Activated T-helper 17 cell treated with anti-CD3 and anti-CD28 coated beads, Interleukin-2, amount 50 U/mL, for 72 hours (primary cell): ENCODE data around the gene DHRS11. TPM values are rescaled to one million over a fixed set of nuclear protein-coding genes. Genes with fewer than 3 reads are reported as not detected.
"Not testable (repeated sequence)": the region's sequence is repeated elsewhere in the genome, so short reads cannot be mapped to it uniquely, and the experiment has no call there.

Experiments
- ATAC-seq: fragments of 150-1000 bp; cut with Tn5 transposase; replicated peaks from 2 replicates; pipeline ENCODE4 v1.10.0; 2021; ENCODE audit warnings: mild to moderate bottlenecking, moderate library complexity
- H3K27ac Mint-ChIP-seq: one replicate; pipeline ENCODE4 v1.8.0; 2022; ENCODE audit warnings: mixed read lengths
- H3K27me3 Mint-ChIP-seq: one replicate; pipeline ENCODE4 v1.8.0; 2022; ENCODE audit warnings: mixed read lengths
- H3K36me3 Mint-ChIP-seq: one replicate; pipeline ENCODE4 v1.8.0; 2022; ENCODE audit warnings: low read depth, mild to moderate bottlenecking, mixed read lengths
- H3K4me1 Mint-ChIP-seq: one replicate; pipeline ENCODE4 v1.8.0; 2022; ENCODE audit warnings: mixed read lengths
- H3K4me3 Mint-ChIP-seq: one replicate; pipeline ENCODE4 v1.8.0; 2022; ENCODE audit warnings: mild to moderate bottlenecking, mixed read lengths
- H3K9me3 Mint-ChIP-seq: one replicate; pipeline ENCODE4 v1.8.0; 2022; ENCODE audit warnings: mixed read lengths
- total RNA-seq, 2 donors: library from RNA; stranded (reverse); gene quantifications; one replicate each; pipeline ENCODE4 v1.2.3, GENCODE V29; 2022

Gene DHRS11
- total RNA-seq, 2 donors from 2014 or later, result 3.8 to 6.4 TPM

DNA sequence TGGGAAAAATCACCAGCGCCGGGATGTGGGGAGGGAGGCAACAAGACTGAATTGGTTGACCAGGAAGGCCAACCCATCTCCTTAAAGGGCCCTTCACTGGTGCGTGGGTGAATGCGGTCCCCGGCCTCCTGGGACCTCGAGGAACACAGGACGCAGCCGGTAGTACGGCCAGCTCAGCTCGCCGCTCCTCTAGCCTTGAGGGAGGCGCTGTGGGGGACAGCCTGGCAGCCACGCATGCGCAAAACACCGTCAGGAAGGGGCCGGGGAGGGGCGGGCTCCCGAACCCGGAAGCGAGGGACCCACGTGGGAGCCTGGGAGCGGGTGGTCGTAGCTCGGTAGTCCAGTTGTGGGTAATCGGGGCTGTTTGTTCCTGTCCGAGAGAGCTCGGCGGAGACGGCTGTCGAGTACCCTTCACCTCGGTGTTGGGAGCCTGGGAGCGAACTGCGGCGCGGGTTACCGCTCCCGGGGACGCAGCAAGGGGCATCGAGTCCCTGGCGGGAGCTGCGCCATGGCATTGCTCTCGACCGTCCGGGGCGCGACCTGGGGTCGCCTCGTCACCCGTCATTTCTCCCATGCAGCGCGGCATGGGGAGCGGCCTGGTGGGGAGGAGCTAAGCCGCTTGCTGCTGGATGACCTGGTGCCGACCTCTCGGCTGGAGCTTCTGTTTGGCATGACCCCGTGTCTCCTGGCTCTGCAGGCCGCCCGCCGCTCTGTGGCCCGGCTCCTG lies 9.8 kb downstream of the DHRS11 start, which contains the start of gene MRM1:
MRM1 (plus strand) TSS at position 281 of the 727 bp plus-strand sequence; CDS start at position 509, 228 bp downstream.
- H3K36me3 Mint-ChIP-seq, result peaks cover 20% of the 10 kb centered on the region
- H3K27ac Mint-ChIP-seq, result peak within 1 kb of the TSS; percentile 97
- no peaks in the 10 kb centered on the region for H3K9me3 Mint-ChIP-seq
- peak within 1 kb of the TSS; percentile 89 for H3K4me3 Mint-ChIP-seq
- H3K4me1 Mint-ChIP-seq, result peaks cover 28% of the 10 kb centered on the region
- peak; percentile 91 for ATAC-seq
- H3K27me3 Mint-ChIP-seq, result no peaks in the 10 kb centered on the region

DNA sequence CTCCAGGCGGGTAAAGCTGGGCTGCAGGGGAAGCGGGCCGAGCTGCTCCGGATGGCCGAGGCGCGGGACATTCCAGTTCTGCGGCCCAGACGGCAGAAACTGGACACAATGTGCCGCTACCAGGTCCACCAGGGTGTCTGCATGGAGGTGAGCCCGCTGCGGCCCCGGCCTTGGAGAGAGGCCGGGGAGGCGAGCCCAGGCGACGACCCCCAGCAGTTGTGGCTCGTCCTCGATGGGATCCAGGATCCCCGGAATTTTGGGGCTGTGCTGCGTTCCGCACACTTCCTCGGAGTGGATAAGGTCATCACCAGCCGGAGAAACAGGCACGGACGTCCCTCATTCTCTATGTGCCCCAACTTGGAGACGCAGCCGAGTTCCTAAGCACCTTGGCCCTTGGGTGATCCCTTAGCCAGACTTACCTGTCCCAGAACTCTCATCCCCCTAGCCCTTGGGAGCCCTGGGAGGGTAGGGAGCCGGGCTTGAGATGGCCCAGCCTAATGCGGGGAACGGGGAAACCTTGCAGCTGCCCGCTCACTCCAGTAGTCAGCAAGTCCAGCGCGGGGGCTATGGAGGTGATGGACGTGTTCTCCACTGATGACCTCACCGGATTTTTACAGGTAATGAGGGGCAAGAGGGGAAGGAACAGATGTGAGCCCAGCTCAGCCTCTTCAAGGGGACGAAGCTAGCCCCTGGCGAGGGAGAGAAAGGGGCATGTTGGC lies 10.5 kb downstream of the DHRS11 start:
- H3K36me3 Mint-ChIP-seq, result peaks cover 20% of the 10 kb centered on the region
- peak; percentile 23 for ATAC-seq
- peak overlapping the region; percentile 89 for H3K4me3 Mint-ChIP-seq
- H3K9me3 Mint-ChIP-seq, result no peaks in the 10 kb centered on the region
- peaks cover 28% of the 10 kb centered on the region for H3K4me1 Mint-ChIP-seq
- peak overlapping the region; percentile 68 for H3K27ac Mint-ChIP-seq
- no peaks in the 10 kb centered on the region for H3K27me3 Mint-ChIP-seq

DNA sequence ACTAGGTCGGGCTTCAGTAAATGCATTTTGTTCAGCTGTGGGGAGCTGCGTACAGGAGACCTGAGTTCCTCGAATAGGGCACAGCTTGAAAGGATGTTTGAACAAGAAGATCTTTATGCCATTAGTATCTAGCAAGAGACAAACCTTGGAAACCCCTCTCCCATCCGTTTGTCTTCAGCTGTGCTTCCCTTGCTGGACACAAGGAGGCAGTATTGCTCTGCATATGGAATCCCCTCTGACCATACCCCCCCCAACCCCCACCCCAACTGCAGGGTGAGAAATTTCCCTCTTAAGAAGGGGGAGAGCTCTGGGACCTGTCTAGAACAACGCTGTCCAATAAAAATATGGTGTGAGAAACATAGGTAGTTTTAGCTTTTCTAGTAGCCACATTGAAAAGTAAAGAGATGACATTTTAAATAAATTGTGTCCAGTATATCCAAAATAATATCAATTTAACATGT lies 11.3 kb downstream of the DHRS11 start:
- H3K27ac Mint-ChIP-seq, result peak overlapping the region; percentile 68
- ATAC-seq, result peak; percentile 32

DNA sequence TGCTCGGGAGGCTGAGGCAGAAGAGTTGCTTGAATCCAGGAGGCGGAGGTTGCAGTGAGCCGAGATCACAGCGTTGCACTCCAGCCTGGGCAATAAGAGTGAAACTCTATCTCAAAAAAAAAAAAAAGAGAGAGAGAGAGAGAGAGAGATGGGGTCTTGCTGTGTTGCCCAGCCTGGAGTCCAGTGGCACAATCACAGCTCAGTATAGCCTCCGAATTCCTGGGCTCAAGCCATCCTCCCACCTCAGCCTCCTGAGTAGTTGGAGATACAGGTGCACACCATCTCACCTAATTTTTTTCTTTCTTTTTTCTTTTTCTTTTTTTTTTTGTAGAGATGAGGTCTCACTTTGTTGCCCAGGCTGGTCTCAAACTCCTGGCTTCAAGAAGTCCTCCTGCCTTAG lies 13.3 kb downstream of the DHRS11 start:
- peak overlapping the region; percentile 0 for H3K27ac Mint-ChIP-seq
- not testable (repeated sequence) for H3K27me3 Mint-ChIP-seq, ATAC-seq, H3K9me3 Mint-ChIP-seq
- peaks cover 32% of the 10 kb centered on the region for H3K4me1 Mint-ChIP-seq
- peaks cover 31% of the 10 kb centered on the region for H3K36me3 Mint-ChIP-seq
- peak overlapping the region; percentile 6 for H3K4me3 Mint-ChIP-seq

More for the DNA sequence above, 11.3 kb downstream of the DHRS11 start:
- Mint-ChIP-seq H3K4me1 (peaks cover 30% of the 10 kb centered on the region), H3K27me3 (no peaks in the 10 kb centered on the region), H3K36me3 (peaks cover 26% of the 10 kb centered on the region), H3K4me3 (peak overlapping the region; percentile 89), H3K9me3 (no peaks in the 10 kb centered on the region)

DNA sequence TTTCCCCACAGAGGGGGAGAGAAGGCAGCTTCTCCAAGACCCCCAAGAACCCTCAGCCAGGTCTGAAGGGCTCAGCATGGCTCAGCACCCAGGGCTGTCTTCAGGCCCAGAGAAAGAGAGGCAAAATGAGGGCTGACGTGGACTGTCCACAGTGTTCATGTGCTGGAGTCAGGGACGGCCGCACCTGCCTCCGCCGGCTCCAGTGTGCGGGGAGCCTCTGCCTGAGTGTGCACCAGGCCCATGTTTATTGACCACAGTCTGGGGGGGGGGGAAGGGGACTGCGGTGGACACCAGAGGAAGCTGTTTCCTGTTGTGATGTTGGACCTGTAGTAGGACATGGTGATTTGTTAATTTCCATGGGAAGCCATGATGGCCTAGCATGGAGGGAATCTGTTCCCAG lies 16.6 kb downstream of the DHRS11 start:
- H3K9me3 Mint-ChIP-seq, result no peaks in the 10 kb centered on the region
- H3K36me3 Mint-ChIP-seq, result peaks cover 31% of the 10 kb centered on the region
- no peaks in the 10 kb centered on the region for H3K27me3 Mint-ChIP-seq
- no peak for ATAC-seq
- H3K4me3 Mint-ChIP-seq, result no peak overlapping the region
- no peak overlapping the region for H3K27ac Mint-ChIP-seq
- peaks cover 23% of the 10 kb centered on the region for H3K4me1 Mint-ChIP-seq

DNA sequence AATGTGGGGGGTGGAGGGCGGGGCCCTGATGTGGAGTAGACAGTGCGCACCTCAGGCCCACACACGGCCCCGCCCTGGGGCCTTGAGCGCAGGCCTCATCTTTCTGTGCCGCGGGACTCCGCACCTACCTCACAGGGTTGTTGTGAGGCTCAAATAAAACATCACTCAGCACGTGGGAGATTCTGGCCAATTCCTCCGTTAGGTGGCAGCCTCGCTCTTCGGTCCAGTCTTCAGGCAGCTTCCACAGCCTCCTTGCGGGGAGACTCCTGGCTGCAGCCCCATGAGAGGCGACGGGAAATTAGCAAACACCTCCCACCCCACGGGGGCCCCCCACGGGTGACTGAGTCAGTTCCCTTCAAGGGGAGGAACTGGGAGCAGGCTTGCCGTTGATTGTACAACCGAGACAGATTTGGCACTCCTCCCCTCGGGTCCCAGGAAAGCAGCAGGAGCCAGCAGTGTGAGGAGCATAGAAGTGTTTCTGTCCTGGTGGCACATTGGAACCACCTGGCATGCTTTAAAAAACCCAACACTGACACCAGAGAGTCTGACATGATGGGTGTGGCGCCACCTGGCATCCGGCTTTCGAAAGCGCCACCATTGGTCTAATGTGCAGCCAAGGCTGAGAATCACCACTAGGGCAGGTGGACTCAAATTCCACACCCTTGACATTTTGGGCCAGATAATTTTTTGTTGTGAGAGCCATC lies 17.3 kb downstream of the DHRS11 start:
- Mint-ChIP-seq H3K4me3 (no peak overlapping the region), H3K27ac (no peak overlapping the region), H3K9me3 (no peaks in the 10 kb centered on the region), H3K27me3 (no peaks in the 10 kb centered on the region), H3K36me3 (peaks cover 27% of the 10 kb centered on the region), H3K4me1 (peaks cover 21% of the 10 kb centered on the region)
- peak; percentile 52 for ATAC-seq

DNA sequence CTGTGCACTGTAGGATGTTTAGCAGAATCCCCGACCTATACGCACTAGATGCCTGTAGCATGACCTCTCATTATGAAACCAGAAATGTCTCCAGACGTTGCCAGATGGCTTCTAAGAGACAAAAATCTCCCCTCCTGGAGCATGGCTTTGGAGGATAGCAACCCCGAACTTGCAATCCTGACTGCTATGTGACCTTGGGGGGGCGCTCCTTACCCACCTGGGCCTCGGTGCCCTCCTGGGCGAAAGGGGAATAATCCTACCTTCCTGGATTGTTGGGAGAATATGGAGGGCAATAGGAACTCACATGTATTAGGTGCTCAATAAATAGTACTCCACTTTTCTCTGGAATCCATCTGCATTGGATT lies 17.8 kb downstream of the DHRS11 start:
- H3K4me3 Mint-ChIP-seq, result no peak overlapping the region
- no peaks in the 10 kb centered on the region for H3K27me3 Mint-ChIP-seq
- H3K4me1 Mint-ChIP-seq, result peaks cover 16% of the 10 kb centered on the region
- no peak for ATAC-seq
- no peaks in the 10 kb centered on the region for H3K9me3 Mint-ChIP-seq
- peaks cover 23% of the 10 kb centered on the region for H3K36me3 Mint-ChIP-seq
- H3K27ac Mint-ChIP-seq, result no peak overlapping the region

DNA sequence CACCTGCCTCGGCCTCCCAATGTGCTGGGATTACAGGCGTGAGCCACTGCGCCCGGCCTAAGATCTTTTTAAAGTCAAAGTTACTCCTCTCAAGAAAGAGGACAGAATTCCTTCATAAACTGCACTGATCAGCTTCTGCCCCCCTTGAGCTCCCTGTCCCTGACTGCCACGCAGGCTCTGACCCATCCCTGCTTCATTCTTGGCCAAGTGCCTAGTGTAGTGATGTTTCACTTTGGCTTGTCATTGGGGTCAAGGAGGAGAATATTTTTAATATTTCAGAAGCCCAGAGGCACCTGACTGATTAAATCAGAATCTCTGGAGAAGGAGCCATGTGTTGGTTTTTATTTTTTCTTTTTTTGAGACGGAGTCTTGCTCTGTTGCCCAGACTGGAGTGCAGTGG lies 18.8 kb downstream of the DHRS11 start:
- Mint-ChIP-seq H3K4me3 (no peak overlapping the region), H3K27ac (no peak overlapping the region), H3K36me3 (peaks cover 19% of the 10 kb centered on the region), H3K4me1 (peaks cover 12% of the 10 kb centered on the region), H3K9me3 (no peaks in the 10 kb centered on the region), H3K27me3 (no peaks in the 10 kb centered on the region)
- no peak for ATAC-seq

DNA sequence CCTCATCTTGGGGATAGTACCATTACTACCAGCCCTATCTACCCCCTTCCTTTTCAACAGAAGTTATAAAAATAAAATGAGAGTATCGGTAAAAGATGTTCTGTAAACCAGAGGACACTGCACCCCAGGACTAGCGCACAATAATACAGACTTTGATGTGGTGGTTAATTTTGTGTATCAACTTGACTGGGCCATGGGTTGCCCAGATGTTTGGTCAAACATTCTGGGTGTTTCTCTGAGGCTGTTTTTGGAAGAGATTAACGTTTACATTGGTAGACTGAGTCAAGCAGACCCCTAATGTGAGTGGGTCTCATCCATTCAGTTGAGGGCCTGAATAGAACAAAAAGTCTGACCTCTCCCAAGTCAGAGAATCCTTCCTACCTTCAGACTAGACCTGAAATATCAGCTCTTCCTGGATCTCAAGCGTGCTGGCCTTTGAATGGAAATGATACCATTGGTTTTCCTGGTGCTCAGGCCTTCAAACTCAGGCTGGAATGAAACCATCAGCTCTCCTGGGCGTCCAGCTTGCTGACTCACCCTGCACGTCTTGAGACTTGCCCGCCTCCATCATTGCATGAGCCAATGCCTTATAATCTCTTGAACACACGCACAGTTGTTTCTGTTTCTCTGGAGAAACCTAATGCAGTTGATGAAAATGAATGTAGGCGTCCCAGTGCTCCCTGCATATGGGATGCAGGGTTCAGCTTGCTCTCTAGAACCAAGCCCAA lies 19.8 kb downstream of the DHRS11 start:
- Mint-ChIP-seq H3K9me3 (no peaks in the 10 kb centered on the region), H3K4me1 (peaks cover 4% of the 10 kb centered on the region), H3K4me3 (no peak overlapping the region), H3K36me3 (peaks cover 11% of the 10 kb centered on the region), H3K27ac (no peak overlapping the region), H3K27me3 (no peaks in the 10 kb centered on the region)
- ATAC-seq, result no peak

DNA sequence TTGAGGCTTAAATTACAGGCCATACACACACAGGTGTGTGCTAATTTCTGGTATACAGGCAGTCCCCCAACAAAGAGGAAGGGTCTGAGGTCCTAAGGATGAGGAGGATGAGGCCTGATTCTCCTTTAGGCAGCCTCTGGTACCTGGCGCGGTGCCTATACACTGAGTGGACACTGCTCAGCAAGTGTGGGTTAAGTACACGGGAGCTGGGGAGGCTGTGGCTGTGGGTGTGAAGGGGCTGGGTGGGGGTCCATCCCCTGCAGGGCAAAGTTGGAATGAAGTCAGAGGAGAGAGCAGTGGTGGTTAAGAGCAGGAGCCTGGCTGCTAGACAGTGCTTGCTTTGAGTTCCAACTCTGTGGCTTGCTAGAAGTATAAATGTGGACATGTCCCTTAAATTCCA lies 20.6 kb downstream of the DHRS11 start:
- no peak for ATAC-seq
- Mint-ChIP-seq H3K4me3 (no peak overlapping the region), H3K36me3 (peaks cover 11% of the 10 kb centered on the region), H3K9me3 (no peaks in the 10 kb centered on the region), H3K4me1 (peaks cover 4% of the 10 kb centered on the region), H3K27me3 (no peaks in the 10 kb centered on the region), H3K27ac (no peak overlapping the region)

DNA sequence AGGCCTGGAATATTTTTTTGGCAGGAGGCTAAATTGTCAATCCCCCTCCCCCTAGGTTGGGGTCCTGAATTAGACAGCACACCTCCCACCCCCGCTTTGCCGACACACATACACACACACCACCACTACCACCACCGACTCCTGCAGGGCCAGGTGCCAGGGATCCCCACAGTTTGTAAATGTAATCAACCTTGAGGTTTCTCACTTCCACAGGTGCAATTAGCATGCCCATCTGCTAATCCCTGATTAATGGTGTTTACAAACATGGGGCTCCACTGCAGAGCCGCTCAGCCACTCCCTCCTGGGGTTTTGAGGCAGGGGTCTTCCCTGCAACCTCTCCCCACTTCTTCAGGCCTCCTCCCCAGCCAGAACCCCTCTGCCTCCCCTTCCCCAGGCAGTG lies 21.5 kb downstream of the DHRS11 start:
- Mint-ChIP-seq H3K4me1 (peaks cover under 1% of the 10 kb centered on the region), H3K9me3 (no peaks in the 10 kb centered on the region), H3K27ac (peak overlapping the region; percentile 43), H3K4me3 (no peak overlapping the region), H3K36me3 (peaks cover 3% of the 10 kb centered on the region), H3K27me3 (no peaks in the 10 kb centered on the region)
- no peak for ATAC-seq

DNA sequence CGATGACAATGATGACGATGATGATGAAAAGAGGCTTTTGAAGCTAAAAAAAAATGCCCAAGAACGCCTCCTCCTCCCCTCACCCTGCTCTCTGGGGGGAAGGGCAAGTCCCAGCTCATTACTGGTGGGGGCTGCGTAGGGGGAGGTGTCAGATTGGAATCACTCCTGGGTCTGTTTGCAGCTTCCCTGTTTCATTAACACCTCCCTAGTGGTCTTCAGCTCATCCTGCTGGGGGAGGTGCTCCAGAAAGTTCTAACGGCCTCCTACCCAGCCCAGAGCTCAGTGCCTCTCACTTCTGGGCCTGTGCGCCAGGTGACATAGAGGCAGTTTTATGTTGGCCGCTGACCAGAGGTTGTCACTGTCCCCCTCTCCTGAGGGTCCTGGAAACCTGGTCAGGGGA lies 22.4 kb downstream of the DHRS11 start:
- no peaks in the 10 kb centered on the region for H3K9me3 Mint-ChIP-seq
- H3K4me3 Mint-ChIP-seq, result no peak overlapping the region
- no peaks in the 10 kb centered on the region for H3K4me1 Mint-ChIP-seq
- H3K27ac Mint-ChIP-seq, result no peak overlapping the region
- no peak for ATAC-seq
- no peaks in the 10 kb centered on the region for H3K36me3 Mint-ChIP-seq
- no peaks in the 10 kb centered on the region for H3K27me3 Mint-ChIP-seq

DNA sequence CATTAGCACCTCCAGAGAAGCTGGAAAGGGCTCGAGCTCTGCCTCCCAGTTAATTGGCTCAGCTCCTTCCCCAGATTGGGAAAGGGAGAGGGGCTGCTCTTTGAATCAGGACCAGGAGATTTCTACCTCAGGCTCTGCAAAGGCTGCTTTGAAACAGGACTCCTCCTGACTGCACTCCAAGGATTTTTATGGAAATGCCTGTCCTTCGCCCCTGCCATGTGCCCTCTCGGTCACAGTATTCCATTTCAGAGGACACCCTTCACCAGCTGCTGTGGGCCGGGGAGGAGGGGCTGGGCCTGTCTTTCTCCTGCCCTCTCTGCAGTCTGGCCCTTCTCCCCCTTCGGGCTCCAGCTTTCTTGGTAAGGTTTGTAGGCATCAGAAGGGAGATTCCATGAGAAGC lies 23.3 kb downstream of the DHRS11 start:
- ATAC-seq, result no peak
- Mint-ChIP-seq H3K27ac (no peak overlapping the region), H3K4me1 (no peaks in the 10 kb centered on the region), H3K4me3 (no peak overlapping the region), H3K27me3 (no peaks in the 10 kb centered on the region), H3K36me3 (no peaks in the 10 kb centered on the region), H3K9me3 (no peaks in the 10 kb centered on the region)
